ENCODE data around the gene CRB2. TPM values are rescaled to one million over a fixed set of nuclear protein-coding genes. Genes with fewer than 3 reads are reported as not detected.

CRB2 gene
- total and polyA plus RNA-seq, 2 of the 4 experiments (the other 2 are of a cell fraction): not detected

GRCh38 chr9:123354806-123355508, 1.0 kb upstream of the CRB2 start:
- in situ Hi-C loops (cut with MboI; ENCODE audit: low sequenced_read_pairs): loop anchor here (5.0 kb wide), 1 partner anchor 273 kb away; no protein-coding TSS in a partner anchor
- H2BK20ac ChIP-seq (ENCODE audit: low read depth, low read length): no peak overlapping the region
- H3K9ac ChIP-seq (ENCODE audit: low read depth, low read length): no peak overlapping the region
- dilution Hi-C loops (cut with HindIII; ENCODE audit: low sequenced_read_pairs, unreplicated experiment): no loop called here
- no peak overlapping the region for H2BK120ac ChIP-seq (ENCODE audit: low read depth, low read length)
- H4K91ac ChIP-seq (ENCODE audit: insufficient read depth, low read depth, low read length): no peak overlapping the region
- H2AK5ac ChIP-seq (ENCODE audit: low read depth, low read length): no peak overlapping the region
- no peaks in the 10 kb centered on the region for H3K9me1 ChIP-seq (ENCODE audit: insufficient read depth, low read length)
- no peak for ATAC-seq (ENCODE audit: low read depth)
- no peak overlapping the region for H2BK5ac ChIP-seq (ENCODE audit: low read depth, low read length, poor library complexity, severe bottlenecking)
- no peak for DNase-seq
- H3K9me3 ChIP-seq (ENCODE audit: control insufficient read depth, insufficient read depth, low read length): no peaks in the 10 kb centered on the region
- H2AFZ ChIP-seq (replicated peaks; ENCODE audit: low read length, poor library complexity): no peak overlapping the region
- no peak overlapping the region for H2AK9ac ChIP-seq (replicated peaks; ENCODE audit: low read depth, low read length, poor library complexity)
- H3K56ac ChIP-seq (ENCODE audit: extremely low read depth, insufficient read depth, low read length): no peak overlapping the region
- no TSS peak for BruUV-seq (replicated peaks)
- no peak overlapping the region for H4K5ac ChIP-seq (ENCODE audit: low read depth, low read length)
- WGBS, 2 experiments (ENCODE audit: extremely low coverage in 2 of 2, insufficient read length in 1 of 2): 78% methylated on average over 1 of the region's 9 CpGs; no CpG with 5 or more reads in 1 of the 2 experiments
- ChIA-PET CTCF (interaction anchor here (0.6 to 1.2 kb wide), 5 partner anchors 31 to 427 kb away, joined by 3 to 4 read pairs (median 3); no protein-coding TSS in a partner anchor), POLR2A (ENCODE audit: unreplicated experiment) (no interaction called here)
- no peaks in the 10 kb centered on the region for H3K36me3 ChIP-seq (ENCODE audit: control insufficient read depth, insufficient read depth, low read length)
- no peak overlapping the region for H3K14ac ChIP-seq (replicated peaks; ENCODE audit: low read depth, low read length)
- H3K18ac ChIP-seq (ENCODE audit: low read depth, low read length): no peak overlapping the region
- TF ChIP-seq NFE2L2 (IDR thresholded peaks at IDR 0.05; ENCODE audit: low read depth, low read length) (no peak), RCOR1 (IDR thresholded peaks at IDR 0.05; ENCODE audit: insufficient replicate concordance, low read length) (no peak), CHD1 (IDR thresholded peaks at IDR 0.05; ENCODE audit: low read depth, low read length) (no peak), USF2 (IDR thresholded peaks at IDR 0.05; ENCODE audit: low read depth, low read length) (no peak), FOS (IDR thresholded peaks at IDR 0.05; ENCODE audit: low read depth, low read length) (no peak)
- H4K8ac ChIP-seq (ENCODE audit: low read depth in 2 of 2, low read length in 2 of 2): no peak overlapping the region
- intact Hi-C loops (cut with micrococcal nuclease): loop anchor here (1.0 to 10.0 kb wide), 4 partner anchors 30 to 888 kb away; no protein-coding TSS in a partner anchor
- no peak overlapping the region for H3K23ac ChIP-seq (ENCODE audit: low read depth, low read length)
- H3K27me3 ChIP-seq (ENCODE audit: control insufficient read depth, insufficient read depth, low read length): peaks cover 50% of the 10 kb centered on the region
- no peak overlapping the region for H3K27ac ChIP-seq (ENCODE audit: insufficient read depth, low read length)
- H4K20me1 ChIP-seq (ENCODE audit: insufficient read depth, low read length): no peaks in the 10 kb centered on the region
- H3K4me3 ChIP-seq (ENCODE audit: insufficient read depth, low read depth, low read length): no peak overlapping the region
- H3K4me2 ChIP-seq (ENCODE audit: low read depth, low read length): no peak overlapping the region
- H3K4me1 ChIP-seq (ENCODE audit: control insufficient read depth, insufficient read depth, low read length): peaks cover 2% of the 10 kb centered on the region; the same call in 1 of the 2 replicates
- H2BK15ac ChIP-seq (ENCODE audit: low read depth, low read length): no peak overlapping the region
- no peak overlapping the region for H3K4ac ChIP-seq (ENCODE audit: low read depth, low read length)
- H3K79me1 ChIP-seq (ENCODE audit: low read depth in 1 of 2, low read length in 2 of 2): no peaks in the 10 kb centered on the region

Measured in IMR-90 (cell line).